HG03342 (cell line): ENCODE data around the gene ERAP2.
"Not testable (repeated sequence)": the region's sequence is repeated elsewhere in the genome, so short reads cannot be mapped to it uniquely, and the experiment has no call there.

ENCODE experiments used
- ATAC-seq: cut with Tn5 transposase; IDR thresholded peaks from one replicate; pipeline ENCODE4 v1.9.1; 2021; ENCODE audit warnings: mild to moderate bottlenecking, moderate library complexity; ENCODE audit not compliant: unreplicated experiment

The ERAP2 gene

DNA sequence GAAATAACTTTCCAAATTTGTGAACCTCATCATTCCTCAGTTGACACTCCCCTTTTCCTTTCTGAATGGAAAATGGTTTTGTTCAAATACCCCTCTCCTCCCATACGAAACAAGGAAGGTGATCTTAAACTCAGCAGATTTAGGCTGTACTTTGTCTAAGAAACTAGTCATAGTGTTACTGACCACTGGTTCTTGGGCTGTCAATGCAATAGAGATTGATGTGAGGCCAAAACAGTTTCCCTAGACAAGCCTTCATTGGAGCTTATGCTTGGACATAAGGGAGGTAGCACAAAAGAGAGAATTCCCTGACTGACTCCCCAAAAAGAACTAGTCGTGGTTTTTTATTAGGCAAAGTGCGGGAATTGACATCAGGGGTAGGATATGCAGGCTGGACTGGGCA, 54.3 kb downstream of the ERAP2 start:
- no peak for ATAC-seq

DNA sequence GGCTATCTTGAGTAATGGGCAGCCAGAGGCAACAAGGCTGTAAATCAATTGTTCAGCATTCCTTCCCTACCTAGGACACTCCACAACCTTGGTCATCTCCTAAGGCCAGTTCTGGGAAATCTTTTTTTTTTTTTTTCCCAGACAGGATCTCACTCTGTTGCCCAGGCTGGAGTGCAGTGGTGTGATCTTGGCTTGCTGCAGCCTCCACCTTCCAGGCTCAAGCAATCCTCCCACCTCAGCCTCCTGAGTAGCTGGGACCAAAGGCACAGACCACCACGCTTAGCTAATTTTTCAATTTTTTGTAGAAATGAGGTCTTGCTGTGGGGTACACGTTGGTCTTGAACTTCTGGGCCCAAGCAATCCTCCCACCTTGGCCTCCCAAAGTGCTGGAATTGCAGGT, 54.7 kb downstream of the ERAP2 start:
- ATAC-seq: not testable (repeated sequence)

DNA sequence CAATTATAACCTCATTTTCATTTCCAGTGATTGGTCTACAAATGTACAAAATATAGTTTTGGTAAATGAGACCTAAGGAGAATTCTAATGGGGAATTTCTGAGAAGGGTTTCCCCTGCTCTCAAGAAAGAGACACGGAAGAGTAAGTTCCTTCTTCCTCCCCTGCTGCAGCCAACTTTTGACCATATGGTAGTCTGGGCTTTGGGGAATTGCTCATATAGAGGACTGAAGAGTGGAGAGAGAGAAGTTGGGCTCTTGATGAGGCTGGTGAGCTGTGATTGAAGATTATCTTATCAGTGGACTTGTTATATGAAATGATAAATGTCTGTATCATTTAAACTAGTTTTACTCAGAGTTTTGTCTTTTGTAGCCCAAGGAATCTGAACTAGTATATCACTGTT, 55.3 kb downstream of the ERAP2 start:
- ATAC-seq: no peak

DNA sequence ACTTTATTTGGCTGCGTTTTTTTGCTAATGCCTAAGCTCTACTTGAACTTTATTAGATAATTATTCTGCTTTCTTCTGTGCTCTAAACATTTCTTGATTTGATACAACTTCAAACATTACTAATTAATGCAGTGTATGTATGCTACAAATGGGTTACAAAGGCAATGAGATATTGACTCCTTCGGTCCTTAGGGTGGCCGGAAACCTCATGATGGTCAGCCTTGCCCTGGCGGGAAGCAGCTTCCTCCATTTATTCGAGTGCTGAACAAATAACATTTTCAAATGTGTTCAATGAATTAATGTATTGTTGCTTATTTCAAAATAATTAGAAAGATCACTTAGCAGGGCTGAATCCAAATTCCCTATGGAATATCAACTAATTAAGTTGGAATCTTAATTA, 55.7 kb downstream of the ERAP2 start:
- no peak for ATAC-seq

DNA sequence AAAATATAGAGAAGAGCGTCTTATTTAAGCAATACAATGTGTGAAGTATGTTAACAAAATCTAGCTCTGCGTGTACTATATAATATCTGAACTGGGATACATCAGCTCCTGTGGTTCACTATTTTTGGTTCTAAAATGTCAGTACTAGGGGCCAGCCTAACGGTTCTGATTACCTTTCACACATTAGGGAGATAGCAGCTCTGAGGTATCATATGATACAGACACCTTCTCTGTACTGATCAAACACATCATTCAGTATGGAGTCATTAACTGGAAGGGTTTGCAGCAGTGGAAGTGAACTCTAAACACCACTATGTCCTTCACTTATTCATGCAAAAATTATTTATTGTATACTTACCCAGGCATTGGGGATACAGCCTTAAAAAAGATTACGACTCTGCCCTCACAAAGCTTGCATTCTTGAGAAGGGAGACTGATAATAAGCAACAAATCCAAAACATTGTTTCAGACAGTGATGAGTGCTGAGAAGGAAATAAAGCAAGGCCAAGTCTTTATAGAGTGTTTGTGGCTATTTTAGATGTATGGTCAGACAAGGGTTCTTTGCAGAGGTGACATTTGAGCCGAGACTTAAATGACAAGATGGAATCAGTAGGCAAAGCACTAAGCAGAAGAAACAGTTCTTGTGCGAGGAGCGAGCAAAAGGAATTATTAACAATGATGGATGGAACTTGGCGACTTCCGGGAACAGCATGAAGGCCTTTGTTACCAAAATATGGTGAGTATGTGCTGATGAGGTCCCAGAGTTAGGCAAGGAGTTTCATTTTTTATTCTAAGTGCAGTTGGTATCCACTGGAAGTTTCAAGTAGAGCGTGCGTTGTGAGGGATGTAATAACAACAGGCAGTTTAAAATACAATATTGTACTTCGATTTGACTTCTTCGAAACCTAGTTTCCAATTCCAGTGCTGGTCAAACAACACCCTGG, 57.7 kb downstream of the ERAP2 start:
- ATAC-seq: no peak

DNA sequence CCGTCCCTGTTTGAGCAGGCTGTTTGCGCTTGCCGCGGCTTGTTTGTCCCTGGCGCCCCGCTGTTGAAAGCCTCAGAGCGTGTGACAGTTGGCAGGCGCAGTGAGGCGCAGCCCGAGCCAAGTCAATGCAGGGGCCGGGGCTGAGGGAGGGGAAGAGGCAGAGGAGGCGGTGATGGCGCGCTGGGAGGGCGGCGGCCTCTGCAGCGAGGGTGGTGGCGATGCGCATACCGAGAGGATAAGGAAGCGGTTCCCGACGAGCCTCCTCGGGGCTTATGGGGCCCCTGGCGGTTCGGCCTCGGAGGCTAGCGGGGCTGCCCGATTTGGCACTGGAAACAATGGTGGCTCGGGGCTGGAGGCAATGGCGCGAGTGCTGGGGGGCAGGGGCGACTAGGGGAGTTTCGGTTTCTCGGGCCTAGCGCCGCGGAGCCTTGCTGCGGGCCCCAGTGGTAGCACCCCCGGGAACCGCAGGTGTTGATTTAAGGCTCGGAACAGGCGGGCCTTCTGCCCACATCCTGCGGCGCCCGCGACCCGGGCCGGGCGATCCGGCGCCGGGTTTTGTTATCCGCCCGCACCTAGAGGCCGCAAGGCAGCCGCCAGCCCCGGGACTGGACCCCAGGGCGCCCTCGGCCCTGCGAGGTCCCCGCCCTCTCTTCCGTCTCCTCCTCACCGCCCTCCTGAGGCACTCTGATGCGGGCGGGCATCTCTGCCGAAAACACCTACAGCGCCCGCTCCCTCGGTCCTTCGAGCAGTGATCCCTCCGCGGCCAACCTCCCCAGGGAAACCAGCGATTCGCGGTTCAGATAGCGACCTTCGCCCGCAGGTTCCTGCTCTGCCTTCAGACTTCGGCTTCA, 58.6 kb downstream of the ERAP2 start:
- ATAC-seq: peak; percentile 59

DNA sequence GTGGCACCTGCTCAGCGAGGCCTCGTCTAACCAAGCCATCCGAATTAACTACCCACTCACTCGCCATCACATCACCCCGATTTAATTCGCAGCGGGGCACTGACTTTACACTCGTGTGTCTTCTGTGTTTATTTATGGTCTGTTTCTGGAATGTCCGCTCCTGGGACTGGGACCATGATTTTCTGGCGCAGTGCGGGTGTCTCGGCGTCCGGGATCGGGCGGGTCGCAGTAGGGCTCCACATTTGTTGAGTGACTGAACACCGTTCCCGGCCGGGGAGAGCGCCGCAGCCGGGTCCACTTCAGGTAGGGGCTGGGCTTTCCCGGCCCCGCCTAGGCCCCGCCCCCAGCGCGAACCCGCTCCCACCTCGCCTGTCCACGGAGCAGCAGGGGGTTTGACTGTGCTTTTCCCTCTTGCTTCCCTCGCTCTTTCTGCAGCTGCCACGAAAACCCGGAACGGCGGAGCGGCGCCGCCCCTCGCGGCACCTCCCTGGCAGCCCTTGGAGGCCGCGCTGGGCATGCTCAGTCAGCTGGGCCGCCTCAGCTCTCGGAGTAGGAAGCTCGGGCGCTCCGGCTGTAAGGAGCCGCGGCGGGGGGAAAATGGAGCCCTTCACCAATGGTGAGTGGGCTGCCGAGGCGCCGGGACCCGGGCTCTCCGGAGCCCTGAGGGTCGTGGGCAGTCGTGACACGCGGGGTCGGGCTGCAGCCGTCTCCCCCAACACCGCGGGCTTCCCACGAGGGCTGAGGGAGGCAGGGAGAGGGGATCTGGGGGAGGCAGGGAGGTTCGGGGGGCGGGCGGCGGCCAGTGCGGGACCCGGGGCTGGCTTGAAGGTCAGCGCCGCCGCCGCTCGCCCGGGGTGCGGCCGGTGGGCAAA, 59.5 kb downstream of the ERAP2 start, which contains the start of gene LNPEP:
Gene LNPEP (plus strand): TSS at position 522 of the 872 bp plus-strand sequence. CDS start 76 bp downstream, at position 598.
- peak; percentile 42 for ATAC-seq

DNA sequence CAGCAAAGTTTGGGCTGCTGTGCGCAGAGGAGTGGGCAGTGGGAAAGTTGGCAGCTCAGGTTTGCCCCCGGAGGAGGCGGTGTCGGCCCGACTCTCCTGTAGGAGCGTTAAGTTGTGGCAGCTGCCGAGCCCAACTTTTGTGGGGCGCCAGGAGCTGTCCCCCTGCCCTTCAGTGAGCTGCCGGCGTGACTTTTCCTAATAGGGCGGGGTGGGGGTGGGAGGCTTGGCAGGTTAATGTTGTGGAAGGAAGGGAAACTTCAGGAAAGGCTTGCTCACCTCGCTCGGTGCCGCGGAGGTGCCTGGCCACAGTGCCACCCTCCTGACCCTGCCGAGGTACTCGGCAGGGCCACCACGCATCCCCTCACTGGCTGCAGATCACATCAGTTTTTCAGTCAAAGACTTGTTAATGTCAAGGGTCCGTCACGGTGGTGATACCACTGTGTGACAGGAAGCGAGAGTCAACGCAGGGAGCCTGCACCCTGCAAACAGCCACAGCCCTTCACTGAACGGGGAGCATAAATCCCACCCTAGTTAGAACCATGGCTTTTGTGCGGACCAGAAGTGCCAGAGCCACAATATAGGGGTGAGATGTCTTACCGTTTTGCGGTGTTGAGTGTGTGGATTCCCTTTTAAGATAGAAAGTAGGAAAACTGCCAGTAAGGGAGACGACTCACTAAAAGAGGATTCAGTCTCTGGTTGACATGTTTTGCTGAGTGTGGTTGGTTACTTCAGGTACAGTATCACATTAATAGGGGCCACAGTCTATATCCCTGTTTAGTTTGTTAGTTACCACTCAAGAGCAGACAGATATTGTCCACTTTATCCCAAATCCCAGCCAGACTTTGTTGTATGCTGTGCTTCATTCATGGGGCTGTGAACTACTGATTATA, 60.4 kb downstream of the ERAP2 start:
- ATAC-seq: peak; percentile 33

DNA sequence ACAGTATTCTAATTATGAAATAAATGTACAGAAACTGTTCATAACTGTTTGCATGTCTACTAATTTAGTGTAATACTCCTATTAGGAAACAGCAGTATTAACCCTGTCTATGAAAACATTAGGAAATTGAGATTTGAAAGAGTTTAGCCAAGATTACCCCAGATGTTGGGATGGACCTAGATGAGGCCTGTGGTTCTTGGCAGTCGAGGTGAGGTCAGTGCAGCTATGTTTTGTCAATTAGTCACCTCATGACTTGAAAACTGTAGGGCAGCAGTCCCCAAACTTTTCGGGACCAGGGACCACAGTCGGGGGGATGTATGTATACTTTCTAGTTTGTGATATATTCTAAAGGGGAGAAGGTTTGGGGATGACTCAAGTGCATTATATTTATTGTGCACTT, 64.3 kb downstream of the ERAP2 start:
- no peak for ATAC-seq

DNA sequence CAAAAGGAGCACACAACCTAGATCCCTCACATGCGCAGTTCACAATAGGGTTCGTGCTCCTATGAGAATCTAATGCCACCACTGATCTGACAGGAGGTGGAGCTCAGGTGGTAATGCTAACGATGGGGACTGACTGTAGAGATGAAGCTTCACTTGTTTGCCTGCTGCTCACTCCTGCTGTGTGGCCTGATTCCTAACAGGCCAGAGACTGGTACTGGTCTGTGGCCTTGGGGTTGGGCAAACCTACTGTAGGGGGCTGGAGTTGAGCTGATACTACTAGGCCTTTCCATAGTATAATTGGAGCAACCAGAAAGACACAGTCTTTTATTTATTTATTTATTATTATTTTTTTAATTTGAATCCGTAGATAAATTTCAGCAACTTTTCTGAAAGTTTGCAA, 64.8 kb downstream of the ERAP2 start:
- ATAC-seq: no peak

DNA sequence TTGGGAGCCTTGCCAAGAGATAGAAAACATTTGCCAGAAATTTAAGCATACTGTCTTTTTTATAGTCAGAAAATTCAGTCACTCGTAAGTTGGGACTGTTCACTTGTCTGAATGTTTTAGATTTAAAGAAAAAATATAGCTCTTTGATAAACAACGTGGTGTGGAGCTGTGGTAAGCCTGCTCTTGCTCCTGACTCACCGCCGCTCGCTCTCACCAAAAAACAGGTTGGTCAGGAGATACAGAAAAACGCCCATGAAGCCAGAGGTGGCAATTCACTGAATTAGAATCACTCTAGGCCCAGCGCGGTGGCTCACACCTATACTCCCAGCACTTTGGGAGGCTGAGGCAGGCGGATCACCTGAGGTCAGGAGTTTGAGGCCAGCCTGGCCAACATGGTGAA, 65.8 kb downstream of the ERAP2 start:
- ATAC-seq: no peak

DNA sequence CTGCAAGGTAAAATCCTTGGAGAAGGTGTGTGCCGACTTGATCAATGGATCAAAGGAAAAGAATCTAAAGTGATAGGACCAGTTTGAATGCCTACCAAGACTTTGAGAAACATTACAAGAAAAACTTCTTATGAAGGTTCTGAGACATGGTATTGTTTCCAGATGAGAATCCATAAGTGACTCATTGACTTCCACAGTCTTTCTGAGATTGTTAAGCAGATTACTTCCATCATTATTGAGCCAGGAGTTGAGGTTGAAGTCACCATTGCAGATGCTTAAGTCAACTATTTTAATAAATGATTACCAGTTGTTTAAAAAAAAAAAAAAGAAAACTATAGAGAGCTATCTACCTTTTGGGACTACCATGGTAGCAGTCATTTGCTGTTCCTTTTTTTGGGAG, 66.6 kb downstream of the ERAP2 start:
- ATAC-seq: no peak

DNA sequence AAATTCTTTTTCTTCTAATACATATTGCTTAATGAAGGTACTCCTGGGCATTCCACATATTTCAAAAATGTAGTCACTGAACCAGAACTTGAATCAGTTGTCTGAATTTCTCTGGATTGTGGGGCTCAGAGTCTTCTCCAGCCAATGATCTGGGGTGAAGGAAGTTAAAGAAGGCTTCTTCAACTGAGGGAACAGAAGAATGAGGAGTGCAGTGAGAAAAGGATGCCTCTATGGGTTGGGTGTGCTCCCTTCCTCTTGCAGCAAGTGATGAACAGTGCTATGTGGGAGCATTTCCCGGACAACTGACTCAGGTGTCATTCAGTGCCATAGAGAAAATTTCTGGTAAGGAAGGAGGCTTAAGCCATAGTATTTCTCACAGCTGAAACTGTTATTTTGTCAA, 67.5 kb downstream of the ERAP2 start:
- ATAC-seq: no peak

DNA sequence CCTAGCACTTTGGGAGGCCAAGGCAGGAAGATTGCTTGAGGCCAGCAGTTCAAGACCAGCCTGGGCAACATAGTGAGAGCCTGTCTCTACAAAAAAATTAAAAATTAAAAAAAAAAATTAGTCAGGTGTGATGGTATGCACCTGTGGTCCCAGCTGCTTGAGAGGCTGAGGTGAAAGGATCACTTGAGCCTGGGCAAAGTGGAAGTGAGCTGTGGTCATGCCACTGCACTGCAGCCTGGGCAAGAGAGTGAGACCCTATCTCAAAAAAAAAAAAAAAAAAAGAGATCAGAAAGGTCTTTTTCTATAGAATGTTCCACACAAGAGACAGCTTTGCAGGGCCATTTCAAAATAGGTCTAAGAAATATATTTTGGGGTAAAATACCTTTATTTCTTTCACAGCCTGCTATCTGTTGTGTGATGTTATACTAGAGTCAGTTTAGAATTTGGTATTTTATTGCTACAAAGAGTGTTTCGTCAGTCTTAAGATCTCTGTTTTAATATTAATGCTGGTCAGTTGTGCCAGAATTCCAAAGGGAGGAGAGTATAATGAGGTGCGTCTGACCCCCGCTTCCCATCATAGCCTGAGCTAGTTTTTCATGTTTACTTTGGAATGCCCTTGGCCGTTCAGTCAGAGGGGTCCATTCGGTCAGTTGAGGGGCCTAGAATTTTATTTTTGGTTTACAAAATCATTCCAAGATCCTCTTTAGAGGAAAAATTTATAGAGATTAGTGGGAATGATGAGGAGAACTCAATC, 69.0 kb downstream of the ERAP2 start:
- no peak for ATAC-seq

DNA sequence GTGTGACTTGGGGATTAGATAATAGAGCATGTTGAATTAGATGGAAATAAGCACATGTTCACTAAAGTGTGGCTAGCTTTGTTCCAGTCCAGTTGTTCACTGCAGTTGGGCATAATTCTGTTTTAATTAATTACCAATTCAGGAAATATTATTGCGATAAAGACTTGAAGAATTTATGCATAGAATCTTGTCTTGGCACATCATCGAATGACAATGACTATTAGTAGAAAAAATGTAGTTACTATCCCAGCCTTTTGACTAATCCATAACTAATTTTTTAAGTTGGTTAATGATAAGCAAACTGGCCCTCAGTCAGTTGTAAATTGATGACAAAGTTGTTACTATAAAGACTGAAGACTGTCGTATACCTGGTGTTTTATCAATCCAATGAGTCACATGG, 70.1 kb downstream of the ERAP2 start:
- no peak for ATAC-seq

DNA sequence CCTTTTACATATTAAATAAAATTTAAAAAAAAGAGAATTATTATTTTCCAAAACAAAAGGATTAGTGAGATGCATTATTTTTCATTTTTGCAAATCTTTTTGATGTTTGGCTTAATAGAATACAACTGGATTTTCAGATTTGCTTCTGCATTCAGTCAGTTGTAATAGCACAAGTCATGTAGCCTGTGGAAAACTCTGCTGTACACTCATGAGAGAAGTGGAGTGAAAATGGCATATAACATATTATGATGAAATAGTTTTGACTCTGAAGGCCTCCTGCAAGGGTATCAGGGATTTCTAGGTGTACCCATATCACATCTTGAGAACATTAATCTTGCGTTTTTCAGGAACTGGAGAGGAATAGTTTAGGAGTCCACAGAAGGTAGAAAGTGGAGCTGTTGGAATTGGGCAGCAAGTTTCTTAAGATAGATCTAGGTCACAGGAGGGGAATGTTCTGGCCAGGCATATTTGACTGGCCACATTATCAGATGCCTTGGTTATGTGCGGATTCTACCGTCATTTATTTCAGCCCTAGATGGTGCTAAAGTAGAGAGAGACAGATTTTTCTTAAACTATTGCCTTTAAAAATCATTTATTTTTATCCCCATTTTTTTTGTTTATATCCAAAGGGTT, 75.9 kb downstream of the ERAP2 start:
- no peak for ATAC-seq

DNA sequence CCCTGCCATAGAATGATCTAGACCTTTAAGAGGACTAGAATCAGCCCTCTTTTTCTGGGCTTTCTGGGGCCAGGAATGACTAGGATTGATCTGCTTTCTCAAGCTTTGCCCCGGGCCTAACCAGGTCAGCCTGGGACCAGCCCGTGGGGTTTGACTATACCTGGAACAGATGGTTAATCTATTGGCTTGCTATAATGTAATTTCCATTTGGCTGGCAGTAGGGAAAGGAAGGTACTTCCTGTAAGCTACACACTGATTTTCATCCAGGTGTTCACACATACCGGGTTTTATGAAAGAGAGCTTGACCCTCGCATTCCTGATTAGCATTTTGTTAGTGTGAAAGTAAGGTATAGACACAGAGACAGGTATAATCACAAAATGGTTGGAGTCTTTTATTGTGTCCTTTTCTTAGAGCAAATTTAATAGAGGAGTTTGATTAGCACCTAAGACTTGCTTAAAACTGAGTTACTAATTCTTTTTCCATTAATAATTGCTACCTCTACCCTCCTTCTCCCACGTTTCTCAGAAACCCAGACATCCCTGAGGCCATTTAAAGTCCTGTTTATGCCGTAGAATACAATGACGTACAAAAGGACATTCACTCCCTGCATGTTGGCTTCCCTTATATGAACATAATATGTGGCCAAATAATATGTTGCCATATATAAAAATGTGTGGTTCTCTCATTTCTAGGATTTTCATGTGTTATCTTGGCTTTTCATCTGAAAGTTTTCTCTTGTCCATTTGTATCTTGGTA, 76.9 kb downstream of the ERAP2 start:
- ATAC-seq: no peak
